Measurements from ENCODE around the gene MPP2. TPM values are rescaled to one million over a fixed set of nuclear protein-coding genes. Genes with fewer than 3 reads are reported as not detected.

MPP2 gene
- total RNA-seq, 3 donors from 2014 or later (not counting 1 experiment from before 2014, with no cell fraction given): 0.75 to 2.0 (median 0.85) TPM

DNA sequence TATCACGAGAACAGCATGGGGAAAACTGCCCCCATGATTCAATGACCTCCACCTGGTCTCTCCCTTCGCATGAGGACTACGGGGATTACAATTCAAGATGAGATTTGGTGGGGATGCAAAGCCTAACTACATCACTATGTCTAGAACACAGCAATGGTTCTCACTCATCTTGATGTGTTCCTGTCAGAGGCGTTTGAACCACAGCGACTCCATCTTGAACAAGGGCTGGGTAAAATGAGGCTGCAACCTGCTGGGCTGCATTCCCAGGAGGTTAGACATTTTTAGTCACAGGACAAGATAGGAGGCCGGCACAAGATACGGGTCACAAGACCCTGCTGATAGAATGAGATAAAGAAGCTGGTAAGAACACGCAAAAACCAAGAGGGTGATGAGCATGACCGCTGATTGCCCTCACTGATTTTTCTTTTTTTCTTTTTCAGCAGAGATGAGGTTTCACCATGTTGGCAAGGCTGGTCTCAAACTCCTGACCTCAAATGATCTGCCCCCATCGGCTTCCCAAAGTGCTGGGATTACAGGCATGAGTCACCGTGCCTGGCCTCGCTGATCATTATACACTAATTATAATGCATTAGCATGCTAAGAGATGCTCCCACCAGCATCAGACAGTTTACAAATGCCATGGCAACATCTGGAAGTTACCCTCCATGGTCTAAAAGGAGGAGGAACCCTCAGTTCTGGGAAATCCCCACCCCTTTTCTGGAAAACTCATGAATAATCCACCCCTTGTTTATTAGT lies 37.9 kb upstream of the MPP2 start:
- H3K4me3 Mint-ChIP-seq: no peak overlapping the region
- Histone ChIP-seq H3K4me1 (ENCODE audit: control insufficient read depth, insufficient read depth, low read length) (no peaks in the 10 kb centered on the region), H3K36me3 (ENCODE audit: control insufficient read depth, insufficient read depth, low read length) (no peaks in the 10 kb centered on the region), H3K27ac (ENCODE audit: low read length) (no peak overlapping the region), H3K9me3 (ENCODE audit: control insufficient read depth, insufficient read depth, low read length) (no peaks in the 10 kb centered on the region), H3K27me3 (ENCODE audit: control insufficient read depth, insufficient read depth, low read length) (peaks cover 2% of the 10 kb centered on the region), H3K4me3 (ENCODE audit: low read length) (no peak overlapping the region)
- no peak overlapping the region for H3K27ac Mint-ChIP-seq
- no peaks in the 10 kb centered on the region for H3K9me3 Mint-ChIP-seq
- TF ChIP-seq, protein P1, sequence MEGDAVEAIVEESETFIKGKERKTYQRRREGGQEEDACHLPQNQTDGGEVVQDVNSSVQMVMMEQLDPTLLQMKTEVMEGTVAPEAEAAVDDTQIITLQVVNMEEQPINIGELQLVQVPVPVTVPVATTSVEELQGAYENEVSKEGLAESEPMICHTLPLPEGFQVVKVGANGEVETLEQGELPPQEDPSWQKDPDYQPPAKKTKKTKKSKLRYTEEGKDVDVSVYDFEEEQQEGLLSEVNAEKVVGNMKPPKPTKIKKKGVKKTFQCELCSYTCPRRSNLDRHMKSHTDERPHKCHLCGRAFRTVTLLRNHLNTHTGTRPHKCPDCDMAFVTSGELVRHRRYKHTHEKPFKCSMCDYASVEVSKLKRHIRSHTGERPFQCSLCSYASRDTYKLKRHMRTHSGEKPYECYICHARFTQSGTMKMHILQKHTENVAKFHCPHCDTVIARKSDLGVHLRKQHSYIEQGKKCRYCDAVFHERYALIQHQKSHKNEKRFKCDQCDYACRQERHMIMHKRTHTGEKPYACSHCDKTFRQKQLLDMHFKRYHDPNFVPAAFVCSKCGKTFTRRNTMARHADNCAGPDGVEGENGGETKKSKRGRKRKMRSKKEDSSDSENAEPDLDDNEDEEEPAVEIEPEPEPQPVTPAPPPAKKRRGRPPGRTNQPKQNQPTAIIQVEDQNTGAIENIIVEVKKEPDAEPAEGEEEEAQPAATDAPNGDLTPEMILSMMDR (IDR thresholded peaks at IDR 0.05): no peak
- DNase-seq: no peak
- no peaks in the 10 kb centered on the region for H3K36me3 Mint-ChIP-seq
- intact Hi-C loops (cut with micrococcal nuclease): no loop called here
- WGBS (ENCODE audit: insufficient coverage): 92% methylated on average over 12 of the region's 12 CpGs
- peaks cover under 1 to 3% of the 10 kb centered on the region in 2 donors for H3K27me3 Mint-ChIP-seq (ENCODE audit: low read depth in 2 of 2)
- no peak for ATAC-seq
- H3K4me1 Mint-ChIP-seq: peaks cover 0 to 4% of the 10 kb centered on the region in 2 donors

DNA sequence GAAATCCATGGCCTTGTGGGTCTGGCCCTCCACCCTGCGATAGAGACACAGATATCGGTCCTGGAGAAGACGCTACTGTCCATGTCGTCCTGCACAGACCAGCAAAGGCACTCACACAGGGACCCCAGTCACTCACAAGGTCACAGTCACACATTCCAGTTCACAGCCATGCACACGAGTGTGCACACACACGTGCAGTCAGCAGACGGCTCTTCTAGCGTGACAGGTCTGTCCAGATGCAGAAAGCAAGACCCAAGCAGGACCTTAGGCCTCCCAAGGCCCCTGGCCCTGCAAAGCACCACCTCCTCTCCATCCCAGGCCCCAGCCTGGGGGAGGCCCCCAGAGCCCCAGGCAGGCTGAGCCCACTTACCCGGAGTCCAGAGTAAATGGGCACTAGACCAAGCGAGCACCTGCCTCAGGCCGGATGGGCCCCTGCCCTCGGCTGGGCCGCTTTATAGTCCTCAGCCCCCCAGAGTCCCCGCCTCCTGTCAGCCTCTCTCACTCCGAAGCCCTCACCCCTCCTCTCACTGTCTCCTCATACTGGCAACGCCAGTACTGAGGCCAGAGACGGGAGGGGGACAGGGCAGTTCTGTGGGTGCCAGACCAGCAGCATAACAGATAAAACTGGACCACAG lies 34.8 kb upstream of the MPP2 start, which contains the start of gene PPY:
Gene PPY (minus strand): TSS at position 426 of the 635 bp plus-strand sequence. CDS start 822 bp downstream, outside the sequence.
- peaks cover 14% of the 10 kb centered on the region for H3K4me1 ChIP-seq (ENCODE audit: control insufficient read depth, insufficient read depth, low read length)
- 90% methylated on average over 17 of the region's 17 CpGs for WGBS (ENCODE audit: insufficient coverage)
- H3K36me3 ChIP-seq (ENCODE audit: control insufficient read depth, insufficient read depth, low read length): no peaks in the 10 kb centered on the region
- DNase-seq: no peak
- no peak within 1 kb of the TSS for H3K27ac ChIP-seq (ENCODE audit: low read length)
- H3K27me3 ChIP-seq (ENCODE audit: control insufficient read depth, insufficient read depth, low read length): peaks cover 3% of the 10 kb centered on the region
- H3K9me3 ChIP-seq (ENCODE audit: control insufficient read depth, insufficient read depth, low read length): no peaks in the 10 kb centered on the region
- H3K4me3 ChIP-seq (ENCODE audit: low read length): no peak within 1 kb of the TSS
- Mint-ChIP-seq H3K4me1 (peaks cover 0 to 15% of the 10 kb centered on the region in 2 donors), H3K36me3 (no peaks in the 10 kb centered on the region), H3K27ac (no peak within 1 kb of the TSS), H3K27me3 (ENCODE audit: low read depth in 2 of 2) (peaks cover 2 to 9% of the 10 kb centered on the region in 2 donors), H3K4me3 (no peak within 1 kb of the TSS), H3K9me3 (no peaks in the 10 kb centered on the region)
- intact Hi-C loops (cut with micrococcal nuclease): loop anchor here (5.0 kb wide), 1 partner anchor 225 kb away; no protein-coding TSS in a partner anchor
- TF ChIP-seq, protein P1 (IDR thresholded peaks at IDR 0.05): no peak
- no peak for ATAC-seq

DNA sequence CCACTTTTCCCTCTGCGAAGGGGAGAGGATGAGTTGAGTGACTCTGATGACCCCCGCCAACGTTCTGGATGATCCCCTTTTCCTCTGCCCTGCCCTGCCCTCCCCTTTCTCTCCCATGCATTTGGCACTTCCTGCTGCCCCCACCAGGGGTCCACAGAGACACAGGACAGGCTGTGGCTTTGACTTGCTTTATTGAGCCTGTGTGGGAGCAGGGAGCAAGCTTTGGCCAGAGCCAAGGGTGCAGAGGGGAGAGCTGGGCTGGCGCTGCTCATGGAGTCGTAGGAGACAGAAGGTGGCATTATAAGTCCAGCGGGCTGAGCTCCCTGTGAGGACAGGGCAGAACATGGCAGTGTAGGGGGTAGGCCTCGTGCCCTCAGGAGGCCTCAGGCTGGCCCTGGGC lies 33.3 kb upstream of the MPP2 start:
- Histone ChIP-seq H3K9me3 (ENCODE audit: control insufficient read depth, insufficient read depth, low read length) (no peaks in the 10 kb centered on the region), H3K27ac (ENCODE audit: low read length) (no peak overlapping the region), H3K27me3 (ENCODE audit: control insufficient read depth, insufficient read depth, low read length) (peaks cover 3% of the 10 kb centered on the region), H3K4me1 (ENCODE audit: control insufficient read depth, insufficient read depth, low read length) (peaks cover 14% of the 10 kb centered on the region), H3K4me3 (ENCODE audit: low read length) (no peak overlapping the region), H3K36me3 (ENCODE audit: control insufficient read depth, insufficient read depth, low read length) (no peaks in the 10 kb centered on the region)
- intact Hi-C loops (cut with micrococcal nuclease): loop anchor here (5.0 kb wide), 1 partner anchor 227 kb away; no protein-coding TSS in a partner anchor
- 76% methylated on average over 6 of the region's 7 CpGs for WGBS (ENCODE audit: insufficient coverage)
- Mint-ChIP-seq H3K36me3 (no peaks in the 10 kb centered on the region), H3K4me3 (no peak overlapping the region), H3K9me3 (no peaks in the 10 kb centered on the region), H3K27me3 (ENCODE audit: low read depth in 2 of 2) (peaks cover 12 to 16% of the 10 kb centered on the region in 2 donors), H3K27ac (no peak overlapping the region), H3K4me1 (peaks cover 0 to 15% of the 10 kb centered on the region in 2 donors)
- TF ChIP-seq, protein P1 (IDR thresholded peaks at IDR 0.05): no peak
- DNase-seq (peak in 1 of 2 donors; percentile 33), ATAC-seq (no peak)

All from natural killer cell (primary cell).